Astrocyte of the cerebellum (primary cell): ENCODE data around the gene ANKLE1.

ENCODE experiments used
- DNase-seq: peaks from one replicate; pipeline ENCODE4 v3.0.0-alpha.2; 2011; ENCODE audit warnings: low read depth
- H3K4me3 ChIP-seq: 2 replicates; pipeline ENCODE4 v1.5.1; 2011; ENCODE audit warnings: mild to moderate bottlenecking, low read depth, low read length, moderate library complexity
- in situ Hi-C: cut with HindIII; loops from 2 replicates; pipeline ENCODE4 v1.10.0; 2017; ENCODE audit warnings: low sequenced_read_pairs
- TF ChIP-seq, protein P1 (sequence below): IDR thresholded peaks from 2 replicates; pipeline ENCODE4 v1.5.1; 2012; ENCODE audit warnings: low read length, low read depth, moderate library complexity, mild to moderate bottlenecking; ENCODE audit errors: missing control alignments

Gene ANKLE1

DNA sequence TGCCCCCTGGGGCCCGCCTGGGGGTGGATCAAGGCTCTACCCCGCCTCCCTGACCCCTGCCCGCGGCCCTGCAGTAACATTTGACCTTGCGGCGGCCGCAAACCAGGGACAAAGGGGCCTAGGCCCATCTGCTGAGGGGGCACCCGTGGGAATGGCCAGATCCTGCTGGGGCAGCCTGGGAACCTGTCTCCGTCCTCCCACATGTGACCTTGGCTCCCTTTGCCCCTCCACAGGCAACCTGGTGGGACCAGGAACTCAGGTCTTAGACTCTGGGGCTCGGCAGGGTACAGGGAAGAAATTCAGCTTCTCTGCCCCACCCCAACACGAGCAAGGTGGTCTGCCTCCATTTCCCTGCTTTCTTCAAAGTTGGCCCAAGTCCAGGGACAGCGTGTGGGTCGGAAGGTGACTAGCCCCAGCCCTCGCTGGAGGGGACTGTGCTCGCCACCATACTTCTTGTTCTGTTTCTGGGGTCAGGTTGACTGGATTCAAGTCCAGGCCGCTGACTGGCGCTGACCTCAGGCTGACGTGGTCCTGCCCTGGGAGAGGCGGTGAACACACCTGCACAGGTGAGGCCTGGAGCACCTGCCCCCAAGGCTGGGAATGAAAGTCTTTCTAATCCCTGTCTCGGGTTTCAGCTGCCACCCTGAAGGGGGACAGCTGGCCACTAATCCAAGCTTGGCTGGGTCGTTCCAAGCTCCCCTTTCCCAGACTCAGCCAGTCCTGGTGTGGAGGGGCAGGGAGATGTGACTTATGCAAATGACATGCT lies 33.5 kb upstream of the ANKLE1 start:
- DNase-seq, result no peak
- in situ Hi-C loops, result loop anchor here (10.0 kb wide), 1 partner anchor 83 kb away; no protein-coding TSS in a partner anchor

DNA sequence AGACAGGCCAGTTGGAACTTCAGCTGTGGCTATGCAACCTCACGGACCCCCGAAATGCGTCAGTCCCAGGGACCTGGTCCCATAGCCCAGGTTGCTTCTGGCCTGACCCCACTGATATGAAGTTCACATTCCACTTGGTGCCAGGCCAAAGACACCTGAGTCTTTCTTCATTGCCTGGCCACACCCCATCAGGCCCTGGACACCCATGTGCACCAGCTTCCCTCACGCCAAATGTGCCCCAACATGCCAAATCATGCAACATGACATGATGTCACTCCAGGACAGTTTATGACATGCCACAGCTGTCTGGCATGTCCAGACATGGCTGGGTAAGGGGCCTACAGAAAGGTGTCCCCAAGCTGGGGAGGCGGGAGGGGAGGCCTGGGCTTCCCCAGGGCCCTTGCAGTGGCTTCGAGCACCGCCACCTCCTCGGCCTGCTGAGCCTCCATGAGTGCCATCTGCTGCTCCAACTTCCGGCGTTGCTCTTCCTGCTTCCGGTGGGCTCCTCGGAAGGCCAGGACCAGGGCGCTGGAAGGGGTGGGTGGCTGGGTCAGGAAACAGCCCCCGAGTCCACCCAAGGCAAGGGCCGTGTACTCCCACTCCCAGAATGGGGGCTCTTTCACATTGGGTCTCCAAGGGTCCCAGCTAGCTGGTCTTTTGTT lies 31.7 kb upstream of the ANKLE1 start:
- in situ Hi-C loops, result loop anchor here (10.0 kb wide), 1 partner anchor 85 kb away; no protein-coding TSS in a partner anchor
- no peak for DNase-seq
- TF ChIP-seq, protein P1, sequence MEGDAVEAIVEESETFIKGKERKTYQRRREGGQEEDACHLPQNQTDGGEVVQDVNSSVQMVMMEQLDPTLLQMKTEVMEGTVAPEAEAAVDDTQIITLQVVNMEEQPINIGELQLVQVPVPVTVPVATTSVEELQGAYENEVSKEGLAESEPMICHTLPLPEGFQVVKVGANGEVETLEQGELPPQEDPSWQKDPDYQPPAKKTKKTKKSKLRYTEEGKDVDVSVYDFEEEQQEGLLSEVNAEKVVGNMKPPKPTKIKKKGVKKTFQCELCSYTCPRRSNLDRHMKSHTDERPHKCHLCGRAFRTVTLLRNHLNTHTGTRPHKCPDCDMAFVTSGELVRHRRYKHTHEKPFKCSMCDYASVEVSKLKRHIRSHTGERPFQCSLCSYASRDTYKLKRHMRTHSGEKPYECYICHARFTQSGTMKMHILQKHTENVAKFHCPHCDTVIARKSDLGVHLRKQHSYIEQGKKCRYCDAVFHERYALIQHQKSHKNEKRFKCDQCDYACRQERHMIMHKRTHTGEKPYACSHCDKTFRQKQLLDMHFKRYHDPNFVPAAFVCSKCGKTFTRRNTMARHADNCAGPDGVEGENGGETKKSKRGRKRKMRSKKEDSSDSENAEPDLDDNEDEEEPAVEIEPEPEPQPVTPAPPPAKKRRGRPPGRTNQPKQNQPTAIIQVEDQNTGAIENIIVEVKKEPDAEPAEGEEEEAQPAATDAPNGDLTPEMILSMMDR, result no peak
- no peak overlapping the region for H3K4me3 ChIP-seq

More for the DNA sequence above, 33.5 kb upstream of the ANKLE1 start:
- no peak overlapping the region for H3K4me3 ChIP-seq
- TF ChIP-seq, protein P1, result no peak

DNA sequence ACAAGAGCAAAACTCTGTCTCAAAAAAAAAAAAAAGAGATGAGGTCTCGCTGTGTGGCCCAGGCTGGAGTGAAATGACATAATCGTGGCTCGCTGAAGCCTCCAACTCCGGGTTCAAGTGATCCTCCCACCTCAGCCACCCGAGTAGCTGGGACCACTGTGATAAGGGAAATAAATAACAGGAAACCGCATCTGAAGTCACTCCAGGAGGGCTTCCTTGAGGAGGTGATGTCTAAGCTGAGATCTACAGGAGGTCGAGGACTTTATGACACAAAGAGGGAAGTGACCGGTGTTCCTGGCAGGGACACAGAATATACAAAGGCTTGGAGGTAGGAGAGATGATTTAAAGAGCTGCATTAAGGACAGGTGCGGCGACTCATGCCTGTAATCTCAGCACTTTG lies 27.1 kb upstream of the ANKLE1 start:
- TF ChIP-seq, protein P1, result no peak

DNA sequence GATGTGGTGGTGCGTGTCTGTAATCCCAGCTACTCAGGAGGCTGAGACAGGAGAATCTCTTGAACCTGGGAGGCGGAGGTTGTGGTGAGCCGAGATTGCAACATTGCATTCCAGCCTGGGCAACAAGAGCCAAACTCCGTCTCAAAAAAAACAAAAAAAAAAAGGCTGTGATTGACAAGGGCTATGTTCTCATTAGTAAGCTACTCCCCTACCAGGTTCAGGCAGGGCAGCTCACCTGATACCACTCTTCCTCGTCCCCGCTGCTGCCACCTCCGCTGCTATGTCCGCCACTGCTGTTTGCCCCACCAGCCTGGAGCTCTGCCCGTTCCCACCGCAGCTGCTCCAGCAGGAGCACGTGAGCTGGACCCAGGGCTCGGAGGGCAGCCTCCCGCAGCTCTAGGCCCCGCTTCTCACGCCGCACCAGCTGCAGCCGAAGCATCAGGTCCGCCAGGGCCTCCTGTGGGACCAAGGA lies 26.5 kb upstream of the ANKLE1 start:
- no peak overlapping the region for H3K4me3 ChIP-seq
- TF ChIP-seq, protein P1, result no peak
- no peak for DNase-seq
- in situ Hi-C loops, result no loop called here

More for the DNA sequence above, 27.1 kb upstream of the ANKLE1 start:
- no peak overlapping the region for H3K4me3 ChIP-seq
- DNase-seq, result no peak
- in situ Hi-C loops, result no loop called here

DNA sequence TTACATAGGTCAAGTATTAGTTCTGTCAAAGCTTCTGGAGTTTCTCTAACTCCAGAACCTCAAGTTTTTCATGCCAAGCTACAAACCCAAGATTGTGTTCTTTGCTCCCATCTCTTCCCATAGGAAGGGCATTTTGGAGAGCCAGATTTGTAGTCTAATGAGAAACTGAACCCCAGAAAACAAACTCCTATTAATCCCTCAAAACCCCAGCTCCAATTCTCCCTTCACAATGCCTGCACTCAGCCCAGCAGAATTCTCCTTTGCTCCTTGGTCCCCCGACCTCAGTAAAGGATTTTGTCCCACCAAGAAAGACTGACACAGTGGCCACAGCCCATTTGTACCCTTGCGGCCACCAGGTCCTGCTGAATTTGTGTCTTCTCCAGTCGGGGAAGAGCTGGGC lies 25.6 kb upstream of the ANKLE1 start:
- in situ Hi-C loops, result no loop called here
- DNase-seq, result no peak
- TF ChIP-seq, protein P1, result no peak
- no peak overlapping the region for H3K4me3 ChIP-seq

DNA sequence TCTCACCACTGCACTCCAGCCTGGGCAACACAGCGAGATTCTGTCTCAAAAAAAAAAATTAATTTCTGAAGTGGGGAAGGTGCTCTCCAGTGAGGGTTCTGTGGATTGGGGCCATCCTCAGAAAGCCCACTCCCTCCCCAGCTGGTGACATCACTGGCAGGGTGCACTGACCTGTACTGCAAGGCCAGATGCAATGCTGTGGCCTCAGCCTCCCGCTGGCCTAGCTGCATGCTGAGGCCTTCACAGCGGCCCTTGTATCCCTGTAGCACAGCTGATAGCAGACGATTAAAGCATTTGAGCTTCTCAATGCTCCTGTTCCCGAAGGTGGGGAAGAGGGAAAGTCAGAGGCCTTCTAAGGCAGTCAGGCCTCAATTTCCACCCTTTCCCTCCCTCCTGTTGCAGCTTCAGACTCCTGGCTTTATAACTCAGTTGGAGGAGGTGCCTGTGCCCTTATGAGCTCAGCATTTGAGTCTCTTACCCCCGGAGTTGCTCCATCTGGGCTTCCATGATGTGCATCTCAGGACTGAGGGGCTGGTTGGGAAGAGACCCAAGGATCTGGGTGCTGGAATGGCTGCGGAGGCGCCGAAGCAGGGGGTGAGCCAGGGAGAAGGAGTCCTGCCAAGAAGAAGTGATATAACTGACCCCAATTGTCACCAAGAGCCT lies 22.5 kb upstream of the ANKLE1 start:
- in situ Hi-C loops, result no loop called here
- TF ChIP-seq, protein P1, result no peak
- no peak for DNase-seq
- H3K4me3 ChIP-seq, result no peak overlapping the region
